Kidney epithelial cell (primary cell): Measurements from ENCODE around the gene PDE11A. TPM values are rescaled to one million over a fixed set of nuclear protein-coding genes. Genes with fewer than 3 reads are reported as not detected.

Experiments
- DNase-seq: peaks from one replicate; pipeline ENCODE4 v3.0.0-alpha.2; 2010; ENCODE audit warnings: low read depth
- H3K27me3 ChIP-seq: 2 replicates; pipeline ENCODE4 v1.6.0; 2011; ENCODE audit warnings: low read length; ENCODE audit not compliant: control insufficient read depth, insufficient read depth
- H3K36me3 ChIP-seq: 2 replicates; pipeline ENCODE4 v1.5.1; 2011; ENCODE audit warnings: low read length; ENCODE audit not compliant: control insufficient read depth, insufficient read depth
- H3K4me3 ChIP-seq: 2 replicates; pipeline ENCODE4 v1.5.1; 2011; ENCODE audit warnings: low read depth, mild to moderate bottlenecking, control low read depth, low read length
- total RNA-seq: library from RNA; depleted of rRNA; stranded (reverse); fragments of >200 nt; gene quantifications from 2 replicates; pipeline ENCODE4 v1.2.3, GENCODE V29; 2015
- TF ChIP-seq, protein P1 (sequence below): IDR thresholded peaks from 2 replicates; pipeline ENCODE4 v1.5.1; 2011; ENCODE audit warnings: mild to moderate bottlenecking, moderate library complexity, low read length, control low read depth, inconsistent platforms; ENCODE audit not compliant: insufficient read depth, poor library complexity, severe bottlenecking

PDE11A gene
- total RNA-seq, 1 donor from 2014 or later, result 0.13 TPM

DNA sequence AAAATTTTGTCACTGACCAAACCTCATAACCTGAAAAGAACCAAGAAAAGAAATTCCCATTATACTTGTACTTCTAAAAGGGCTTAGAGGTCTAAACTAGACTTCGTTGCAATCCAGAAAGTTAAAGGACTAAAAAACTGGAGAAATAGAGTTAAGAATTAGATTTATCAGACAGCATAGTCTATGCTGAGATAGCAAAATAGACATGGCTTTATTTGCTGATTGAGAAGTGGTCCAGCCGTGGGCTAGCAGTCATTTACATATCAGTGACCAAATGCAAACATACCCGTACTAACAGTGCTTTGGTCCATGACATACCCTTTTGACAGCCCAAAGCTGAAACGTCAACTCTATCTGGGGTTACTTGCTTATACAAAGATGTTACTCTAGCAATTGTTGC is 456.5 kb downstream of the PDE11A start:
- no peak for DNase-seq
- H3K36me3 ChIP-seq, result no peaks in the 10 kb centered on the region
- H3K4me3 ChIP-seq, result no peak overlapping the region
- no peaks in the 10 kb centered on the region for H3K27me3 ChIP-seq
- TF ChIP-seq, protein P1, sequence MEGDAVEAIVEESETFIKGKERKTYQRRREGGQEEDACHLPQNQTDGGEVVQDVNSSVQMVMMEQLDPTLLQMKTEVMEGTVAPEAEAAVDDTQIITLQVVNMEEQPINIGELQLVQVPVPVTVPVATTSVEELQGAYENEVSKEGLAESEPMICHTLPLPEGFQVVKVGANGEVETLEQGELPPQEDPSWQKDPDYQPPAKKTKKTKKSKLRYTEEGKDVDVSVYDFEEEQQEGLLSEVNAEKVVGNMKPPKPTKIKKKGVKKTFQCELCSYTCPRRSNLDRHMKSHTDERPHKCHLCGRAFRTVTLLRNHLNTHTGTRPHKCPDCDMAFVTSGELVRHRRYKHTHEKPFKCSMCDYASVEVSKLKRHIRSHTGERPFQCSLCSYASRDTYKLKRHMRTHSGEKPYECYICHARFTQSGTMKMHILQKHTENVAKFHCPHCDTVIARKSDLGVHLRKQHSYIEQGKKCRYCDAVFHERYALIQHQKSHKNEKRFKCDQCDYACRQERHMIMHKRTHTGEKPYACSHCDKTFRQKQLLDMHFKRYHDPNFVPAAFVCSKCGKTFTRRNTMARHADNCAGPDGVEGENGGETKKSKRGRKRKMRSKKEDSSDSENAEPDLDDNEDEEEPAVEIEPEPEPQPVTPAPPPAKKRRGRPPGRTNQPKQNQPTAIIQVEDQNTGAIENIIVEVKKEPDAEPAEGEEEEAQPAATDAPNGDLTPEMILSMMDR, result no peak

DNA sequence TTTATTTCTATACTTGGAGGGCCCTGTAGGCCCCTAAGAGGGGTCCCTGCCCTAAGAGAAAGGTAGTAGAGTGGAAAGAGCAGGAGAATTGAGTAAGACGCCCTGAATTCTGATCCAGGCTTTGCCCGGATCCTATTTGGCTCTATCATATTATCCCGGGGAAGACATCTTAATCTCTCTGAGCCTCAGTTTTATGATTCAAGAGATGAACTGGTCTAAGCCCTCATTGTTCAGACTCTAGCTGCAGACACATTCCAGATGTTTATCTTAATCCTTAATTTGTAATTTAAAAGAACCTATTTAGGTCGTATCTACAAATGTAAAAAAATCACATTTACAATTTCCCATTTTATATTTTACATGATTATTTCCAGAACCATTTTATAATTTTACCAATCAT is 459.9 kb downstream of the PDE11A start:
- Histone ChIP-seq H3K27me3 (no peaks in the 10 kb centered on the region), H3K4me3 (no peak overlapping the region), H3K36me3 (no peaks in the 10 kb centered on the region)
- TF ChIP-seq, protein P1, result no peak
- DNase-seq, result no peak

DNA sequence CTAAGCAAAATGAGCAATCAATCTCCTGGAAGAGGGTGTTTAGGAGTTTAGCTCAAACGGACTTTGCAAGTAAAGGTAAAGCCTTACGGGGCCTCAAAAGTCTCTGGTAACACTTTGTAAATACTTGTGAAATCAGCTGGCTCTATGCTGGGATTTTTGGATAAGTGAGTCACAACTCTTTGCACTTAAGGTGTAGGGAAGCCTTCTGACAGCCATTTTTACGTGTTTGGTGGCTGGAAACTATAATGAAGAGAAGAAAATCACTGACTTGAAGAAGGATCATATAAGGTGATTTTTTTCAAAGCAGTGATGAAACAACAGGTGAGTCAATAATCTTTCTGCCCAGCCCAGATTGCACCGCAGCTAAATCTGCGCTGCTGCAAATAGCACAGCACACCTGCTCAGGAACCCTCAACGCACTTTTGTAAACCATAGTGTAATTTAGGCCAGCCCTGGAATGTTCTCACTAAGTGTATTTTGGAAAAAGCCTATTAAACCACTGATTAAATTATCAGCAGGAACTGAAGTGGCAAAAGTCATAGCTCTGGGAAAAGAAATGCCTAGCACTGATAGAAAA is 461.2 kb downstream of the PDE11A start:
- no peaks in the 10 kb centered on the region for H3K27me3 ChIP-seq
- no peaks in the 10 kb centered on the region for H3K36me3 ChIP-seq
- no peak overlapping the region for H3K4me3 ChIP-seq
- DNase-seq, result no peak
- TF ChIP-seq, protein P1, result no peak

DNA sequence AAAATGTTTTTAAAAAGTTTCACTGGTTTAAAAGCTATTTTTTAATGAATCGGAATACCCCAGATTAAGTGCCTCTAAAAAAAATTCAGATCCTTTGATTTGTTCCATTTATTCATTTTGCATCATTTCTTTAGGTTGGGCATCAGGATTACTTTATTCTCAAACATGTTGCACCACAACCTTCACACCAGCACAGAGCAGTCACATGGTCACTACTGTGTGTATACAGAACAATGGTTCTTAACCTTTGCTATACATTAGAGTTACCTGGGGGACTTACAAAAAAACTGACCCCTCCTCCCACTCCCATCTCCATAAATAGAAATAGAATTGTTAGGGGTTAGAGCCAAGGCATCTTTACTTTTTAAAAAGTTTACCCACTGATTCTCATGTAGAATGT is 461.8 kb downstream of the PDE11A start:
- no peaks in the 10 kb centered on the region for H3K27me3 ChIP-seq
- TF ChIP-seq, protein P1, result no peak
- H3K36me3 ChIP-seq, result no peaks in the 10 kb centered on the region
- DNase-seq, result no peak
- no peak overlapping the region for H3K4me3 ChIP-seq

DNA sequence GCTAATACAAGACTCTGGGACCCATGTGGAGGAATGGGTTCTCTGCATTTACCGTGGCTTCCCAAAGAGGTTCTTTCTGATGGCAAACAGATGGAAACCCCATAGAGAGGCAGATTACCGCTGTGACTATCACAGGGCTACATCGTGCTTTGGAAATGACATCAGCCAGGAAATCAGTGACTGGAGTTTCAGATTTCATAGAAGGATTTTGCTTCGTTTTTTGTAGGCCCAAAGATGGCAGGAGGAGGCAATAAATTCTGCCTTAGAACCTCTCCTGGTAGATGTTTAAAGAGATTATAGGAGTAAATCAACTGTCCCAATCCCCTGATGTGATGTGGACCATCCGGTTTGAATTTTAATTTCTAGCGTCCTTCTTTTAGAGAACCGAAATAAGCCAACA is 465.9 kb downstream of the PDE11A start:
- DNase-seq, result no peak
- Histone ChIP-seq H3K36me3 (no peaks in the 10 kb centered on the region), H3K4me3 (no peak overlapping the region), H3K27me3 (no peaks in the 10 kb centered on the region)
- TF ChIP-seq, protein P1, result no peak
